ENCODE data around the gene SMYD2.

GRCh38 chr1:214261206-214262123 is 19.5 kb upstream of the SMYD2 start:
- TF ChIP-seq EZH2phosphoT487 (IDR thresholded peaks at IDR 0.05; ENCODE audit: unreplicated experiment) = no peak
- peak; percentile 85 to 94 for TF ChIP-seq CTCF (conservative IDR thresholded peaks at IDR 0.05; ENCODE audit: low read depth in 2 of 2)
- no peak for TF ChIP-seq POLR2AphosphoS5 (IDR thresholded peaks at IDR 0.05; ENCODE audit: low read depth)
- no peak for TF ChIP-seq REST (IDR thresholded peaks at IDR 0.05; ENCODE audit: unreplicated experiment)
- no peak for TF ChIP-seq EZH2 (IDR thresholded peaks at IDR 0.05; ENCODE audit: low read depth, unreplicated experiment)
- no peak for TF ChIP-seq CREB1 (CRISPR knock-in tag; IDR thresholded peaks at IDR 0.05; ENCODE audit: low read depth)
- TF ChIP-seq STAT1 (IDR thresholded peaks at IDR 0.05; ENCODE audit: unreplicated experiment) = no peak
- TF ChIP-seq, protein P1, sequence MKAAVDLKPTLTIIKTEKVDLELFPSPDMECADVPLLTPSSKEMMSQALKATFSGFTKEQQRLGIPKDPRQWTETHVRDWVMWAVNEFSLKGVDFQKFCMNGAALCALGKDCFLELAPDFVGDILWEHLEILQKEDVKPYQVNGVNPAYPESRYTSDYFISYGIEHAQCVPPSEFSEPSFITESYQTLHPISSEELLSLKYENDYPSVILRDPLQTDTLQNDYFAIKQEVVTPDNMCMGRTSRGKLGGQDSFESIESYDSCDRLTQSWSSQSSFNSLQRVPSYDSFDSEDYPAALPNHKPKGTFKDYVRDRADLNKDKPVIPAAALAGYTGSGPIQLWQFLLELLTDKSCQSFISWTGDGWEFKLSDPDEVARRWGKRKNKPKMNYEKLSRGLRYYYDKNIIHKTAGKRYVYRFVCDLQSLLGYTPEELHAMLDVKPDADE (IDR thresholded peaks at IDR 0.05) = no peak
- TF ChIP-seq ZNF114 (CRISPR knock-in tag; IDR thresholded peaks at IDR 0.05) = no peak
- no peak for TF ChIP-seq JUNB (IDR thresholded peaks at IDR 0.05; ENCODE audit: unreplicated experiment)

Measured in GM23338 (cell line).